GM13976 (cell line): Measurements from ENCODE around the gene GPR139.

Experiments used
- DNase-seq: peaks from one replicate; pipeline ENCODE4 v3.0.0; 2012; ENCODE audit warnings: low spot score
- CTCF ChIP-seq: IDR thresholded peaks from 2 replicates; pipeline ENCODE4 v1.5.1; 2012; ENCODE audit warnings: borderline replicate concordance, mild to moderate bottlenecking; ENCODE audit not compliant: insufficient read depth; ENCODE audit errors: extremely low read depth, missing control alignments, control extremely low read depth
- in situ Hi-C: fragments of 300-500 bp; cut with MboI; formaldehyde crosslinking; loops from one replicate; pipeline ENCODE4 v1.12.0; 2022; ENCODE audit warnings: low sequenced_read_pairs, mixed read lengths, inconsistent platforms; ENCODE audit not compliant: unreplicated experiment

Gene GPR139

GRCh38 chr16:20023190-20023589, 50.5 kb downstream of the GPR139 start:
- in situ Hi-C loops = no loop called here
- TF ChIP-seq CTCF = no peak
- no peak for DNase-seq

GRCh38 chr16:20020976-20021375, 52.7 kb downstream of the GPR139 start:
- no peak for TF ChIP-seq CTCF
- in situ Hi-C loops = no loop called here
- no peak for DNase-seq

GRCh38 chr16:20020083-20020482, 53.6 kb downstream of the GPR139 start:
- in situ Hi-C loops = no loop called here
- no peak for DNase-seq
- no peak for TF ChIP-seq CTCF

- in situ Hi-C loops = no loop called here
- no peak for TF ChIP-seq CTCF
- DNase-seq = no peak
These were observed 57.5 kb downstream of the GPR139 start for GRCh38 chr16:20016234-20016633.

- TF ChIP-seq CTCF = no peak
- in situ Hi-C loops = no loop called here
- DNase-seq = no peak
These were observed 68.8 kb downstream of the GPR139 start for GRCh38 chr16:20004931-20005330.

- no peak for TF ChIP-seq CTCF
- no peak for DNase-seq
- in situ Hi-C loops = no loop called here
These were observed 70.8 kb downstream of the GPR139 start for GRCh38 chr16:20002936-20003335.
